HepG2 (cell line): ENCODE data around the gene DDTL. TPM values are rescaled to one million over a fixed set of nuclear protein-coding genes. Genes with fewer than 3 reads are reported as not detected.

ENCODE experiments used
- CBX2 ChIP-seq, 2 experiments: fragments of 200-600 bp in 1 of 2; sonication (generic); formaldehyde crosslinking in 1 of 2; IDR thresholded peaks; 2 replicates each; pipeline versions ENCODE4 v1.7.0 to v1.8.1; 2018 to 2022; ENCODE audit warnings: low read depth in 2 of 2, low read length in 1 of 2, mild to moderate bottlenecking in 1 of 2, missing genetic modification reagents in 1 of 2
- EEA1 ChIP-seq: sonication (generic); formaldehyde crosslinking; IDR thresholded peaks from 2 replicates; pipeline ENCODE4 v1.5.1; 2020; ENCODE audit warnings: mild to moderate bottlenecking, missing genetic modification reagents, borderline replicate concordance
- ESRRA ChIP-seq: sonication (generic); formaldehyde crosslinking; IDR thresholded peaks from 2 replicates; pipeline ENCODE4 v1.5.1; 2020; ENCODE audit warnings: mild to moderate bottlenecking, low read depth, missing genetic modification reagents
- FOXC1 ChIP-seq: sonication (generic); formaldehyde crosslinking; IDR thresholded peaks from 2 replicates; pipeline ENCODE4 v1.8.0; 2022; ENCODE audit warnings: mild to moderate bottlenecking, missing genetic modification reagents, borderline replicate concordance
- FOXM1 ChIP-seq: sonication (generic); formaldehyde crosslinking; IDR thresholded peaks from 2 replicates; pipeline ENCODE4 v1.5.0; 2020; ENCODE audit warnings: missing genetic modification reagents
- JUN ChIP-seq: sonication (generic); formaldehyde crosslinking; IDR thresholded peaks from 2 replicates; pipeline ENCODE4 v1.4.0; 2020; ENCODE audit warnings: mild to moderate bottlenecking, missing genetic modification reagents
- KLF13 ChIP-seq: sonication (generic); formaldehyde crosslinking; IDR thresholded peaks from 2 replicates; pipeline ENCODE4 v1.4.0; 2020; ENCODE audit warnings: mild to moderate bottlenecking, missing genetic modification reagents
- LCORL ChIP-seq, 2 experiments: fragments of 450-650 bp in 1 of 2; sonication (generic) in 1 of 2; formaldehyde crosslinking in 1 of 2; IDR thresholded peaks; 2 replicates each; pipeline versions ENCODE4 v1.5.0 to v1.6.1; 2017 to 2020; ENCODE audit warnings: antibody characterized with exemption in 1 of 2, missing genetic modification reagents in 1 of 2
- MAFG ChIP-seq: sonication (generic); formaldehyde crosslinking; IDR thresholded peaks from 2 replicates; pipeline ENCODE4 v1.5.1; 2020; ENCODE audit warnings: mild to moderate bottlenecking, missing genetic modification reagents
- MYC ChIP-seq: sonication (generic); formaldehyde crosslinking; IDR thresholded peaks from 2 replicates; pipeline ENCODE4 v1.9.0; 2021; ENCODE audit warnings: missing genetic modification reagents, borderline replicate concordance
- SMARCE1 ChIP-seq: fragments of 450-650 bp; IDR thresholded peaks from 2 replicates; pipeline ENCODE4 v1.6.1; 2017; ENCODE audit warnings: borderline replicate concordance
- TGIF2 ChIP-seq: IDR thresholded peaks from 2 replicates; pipeline ENCODE4 v1.6.1; 2016; ENCODE audit warnings: control low read depth, missing compliant biosample characterization
- ZFY ChIP-seq: sonication (generic); formaldehyde crosslinking; IDR thresholded peaks from 2 replicates; pipeline ENCODE4 v1.4.0; 2020; ENCODE audit warnings: missing genetic modification reagents
- ZNF207 ChIP-seq: fragments of 450-650 bp; IDR thresholded peaks from 2 replicates; pipeline ENCODE4 v1.6.1; 2016; ENCODE audit warnings: antibody characterized with exemption, borderline replicate concordance
- ZNF232 ChIP-seq: sonication (generic); formaldehyde crosslinking; IDR thresholded peaks from 2 replicates; pipeline ENCODE4 v1.4.0; 2020; ENCODE audit warnings: missing genetic modification reagents, borderline replicate concordance
- ZNF468 ChIP-seq: sonication (generic); formaldehyde crosslinking; IDR thresholded peaks from 2 replicates; pipeline ENCODE4 v1.8.0; 2022; ENCODE audit warnings: mild to moderate bottlenecking, moderate library complexity, missing genetic modification reagents
- ZNF543 ChIP-seq: sonication (generic); formaldehyde crosslinking; IDR thresholded peaks from 2 replicates; pipeline ENCODE4 v1.4.0; 2020; ENCODE audit warnings: mild to moderate bottlenecking, missing genetic modification reagents
- ZNF720 ChIP-seq: sonication (generic); formaldehyde crosslinking; IDR thresholded peaks from 2 replicates; pipeline ENCODE4 v1.4.0; 2020; ENCODE audit warnings: missing genetic modification reagents
- polyA plus RNA-seq, 8 experiments: library from polyadenylated mRNA; depleted of rRNA in 3 of 8; stranded (reverse) in 7 of 8; unstranded in 1 of 8; fragments of >200 nt; fragmentation: Illumina TruSeq in 4 of 8; extraction: Trizol in 4 of 8; gene quantifications; 2 replicates each; pipeline versions ENCODE4 v1.2.1 to v1.2.3, GENCODE V29; 2011 to 2016; ENCODE audit warnings: low read depth in 4 of 8, missing spikeins in 1 of 8, mixed read lengths in 1 of 8; ENCODE audit not compliant: insufficient read depth in 1 of 8
- total RNA-seq, 5 experiments: library from RNA; depleted of rRNA; stranded (reverse); fragments of >200 nt; fragmentation: Illumina TruSeq; extraction: Trizol; gene quantifications; 2 replicates each; pipeline ENCODE4 v1.2.3, GENCODE V29; 2016; ENCODE audit warnings: low read depth in 1 of 5
- TF ChIP-seq, protein P1 (sequence below): IDR thresholded peaks from 2 replicates; pipeline ENCODE4 v1.6.1; 2012; ENCODE audit warnings: inconsistent platforms
- TF ChIP-seq, protein P2 (sequence below): IDR thresholded peaks from 2 replicates; pipeline ENCODE4 v1.6.1; 2016; ENCODE audit warnings: mild to moderate bottlenecking
- TF ChIP-seq, protein P3 (sequence below): sonication (generic); formaldehyde crosslinking; IDR thresholded peaks from 2 replicates; pipeline ENCODE4 v1.4.0; 2020; ENCODE audit warnings: missing genetic modification reagents, borderline replicate concordance
- TF ChIP-seq, protein P4 (sequence below): sonication (generic); formaldehyde crosslinking; IDR thresholded peaks from 2 replicates; pipeline ENCODE4 v1.5.0; 2020; ENCODE audit warnings: missing genetic modification reagents, mild to moderate bottlenecking, borderline replicate concordance
- TF ChIP-seq, protein P5 (sequence below): IDR thresholded peaks from 2 replicates; pipeline ENCODE4 v1.6.1; 2016; ENCODE audit warnings: control low read depth

Gene DDTL
- total and polyA plus RNA-seq, 2 of the 13 experiments (the other 11 are each of a cell fraction or from before 2014, with no cell fraction given): 0.31 TPM; not detected in 1

DNA sequence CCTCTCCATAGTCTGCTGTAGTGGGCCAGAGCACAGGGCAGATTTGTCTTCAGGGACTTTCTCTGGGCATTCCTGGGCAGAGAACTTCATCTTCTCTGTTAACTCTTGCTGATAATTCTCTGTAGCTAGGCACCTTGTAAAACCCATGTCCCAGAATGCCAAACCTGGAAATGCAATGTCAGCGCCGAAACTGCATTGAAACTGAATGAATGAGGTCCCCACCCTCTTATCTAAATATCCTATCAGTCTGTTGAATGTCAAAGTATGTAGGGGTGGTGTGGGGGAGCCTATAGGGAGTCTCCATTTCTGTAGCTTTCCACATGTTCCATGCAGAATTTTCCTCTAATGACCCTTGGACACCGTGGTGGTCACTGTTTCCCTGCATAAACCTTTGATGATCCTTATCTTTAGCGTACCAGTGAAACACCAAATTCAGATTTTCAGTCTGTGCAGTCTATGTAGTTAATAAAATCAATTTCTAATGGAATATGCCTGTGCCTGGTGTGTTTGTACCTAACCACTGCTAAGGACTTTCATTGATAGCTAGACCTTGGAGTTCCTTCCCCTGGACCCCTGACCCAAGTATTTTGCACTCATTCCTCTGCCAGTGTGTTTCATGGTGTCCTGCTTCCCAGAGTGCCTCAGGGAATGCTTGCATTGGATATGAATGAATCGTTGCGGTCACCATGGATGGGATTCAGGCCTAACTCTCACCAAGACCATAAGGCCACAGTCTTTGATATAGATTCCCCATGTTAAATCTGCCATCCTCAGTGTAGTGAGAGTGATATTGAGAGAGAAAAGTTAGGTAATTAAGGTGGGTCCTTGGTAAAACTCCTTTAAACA, 41.9 kb downstream of the DDTL start (continued):
- TF ChIP-seq, protein P1, sequence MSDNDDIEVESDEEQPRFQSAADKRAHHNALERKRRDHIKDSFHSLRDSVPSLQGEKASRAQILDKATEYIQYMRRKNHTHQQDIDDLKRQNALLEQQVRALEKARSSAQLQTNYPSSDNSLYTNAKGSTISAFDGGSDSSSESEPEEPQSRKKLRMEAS: no peak; the same call in 1 of the 2 replicates
- TF ChIP-seq ZNF207 (no peak), ZFY (CRISPR knock-in tag) (no peak; the same call in 1 of the 2 replicates), ZNF232 (no peak), LCORL (IDR thresholded peaks at IDR 0.05) (no peak), LCORL (CRISPR knock-in tag; IDR thresholded peaks at IDR 0.05) (no peak), EEA1 (CRISPR knock-in tag) (no peak), ZNF720 (CRISPR knock-in tag) (no peak), MYC (CRISPR knock-in tag) (no peak), KLF13 (no peak), JUN (CRISPR knock-in tag) (no peak), ZNF543 (CRISPR knock-in tag) (no peak), FOXM1 (CRISPR knock-in tag) (no peak), ESRRA (no peak), ZNF468 (CRISPR knock-in tag) (no peak), MAFG (no peak), FOXC1 (CRISPR knock-in tag) (no peak), SMARCE1 (no peak), CBX2 (IDR thresholded peaks at IDR 0.05; ENCODE audit: low read depth, low read length) (no peak), CBX2 (CRISPR knock-in tag; IDR thresholded peaks at IDR 0.05; ENCODE audit: low read depth) (no peak), TGIF2 (CRISPR knock-in tag) (peak; percentile 55; the same call in 1 of the 2 replicates)
- TF ChIP-seq, protein P2, sequence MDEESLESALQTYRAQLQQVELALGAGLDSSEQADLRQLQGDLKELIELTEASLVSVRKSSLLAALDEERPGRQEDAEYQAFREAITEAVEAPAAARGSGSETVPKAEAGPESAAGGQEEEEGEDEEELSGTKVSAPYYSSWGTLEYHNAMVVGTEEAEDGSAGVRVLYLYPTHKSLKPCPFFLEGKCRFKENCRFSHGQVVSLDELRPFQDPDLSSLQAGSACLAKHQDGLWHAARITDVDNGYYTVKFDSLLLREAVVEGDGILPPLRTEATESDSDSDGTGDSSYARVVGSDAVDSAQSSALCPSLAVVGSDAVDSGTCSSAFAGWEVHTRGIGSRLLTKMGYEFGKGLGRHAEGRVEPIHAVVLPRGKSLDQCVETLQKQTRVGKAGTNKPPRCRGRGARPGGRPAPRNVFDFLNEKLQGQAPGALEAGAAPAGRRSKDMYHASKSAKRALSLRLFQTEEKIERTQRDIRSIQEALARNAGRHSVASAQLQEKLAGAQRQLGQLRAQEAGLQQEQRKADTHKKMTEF: no peak; the same call in 1 of the 2 replicates
- TF ChIP-seq, protein P3, sequence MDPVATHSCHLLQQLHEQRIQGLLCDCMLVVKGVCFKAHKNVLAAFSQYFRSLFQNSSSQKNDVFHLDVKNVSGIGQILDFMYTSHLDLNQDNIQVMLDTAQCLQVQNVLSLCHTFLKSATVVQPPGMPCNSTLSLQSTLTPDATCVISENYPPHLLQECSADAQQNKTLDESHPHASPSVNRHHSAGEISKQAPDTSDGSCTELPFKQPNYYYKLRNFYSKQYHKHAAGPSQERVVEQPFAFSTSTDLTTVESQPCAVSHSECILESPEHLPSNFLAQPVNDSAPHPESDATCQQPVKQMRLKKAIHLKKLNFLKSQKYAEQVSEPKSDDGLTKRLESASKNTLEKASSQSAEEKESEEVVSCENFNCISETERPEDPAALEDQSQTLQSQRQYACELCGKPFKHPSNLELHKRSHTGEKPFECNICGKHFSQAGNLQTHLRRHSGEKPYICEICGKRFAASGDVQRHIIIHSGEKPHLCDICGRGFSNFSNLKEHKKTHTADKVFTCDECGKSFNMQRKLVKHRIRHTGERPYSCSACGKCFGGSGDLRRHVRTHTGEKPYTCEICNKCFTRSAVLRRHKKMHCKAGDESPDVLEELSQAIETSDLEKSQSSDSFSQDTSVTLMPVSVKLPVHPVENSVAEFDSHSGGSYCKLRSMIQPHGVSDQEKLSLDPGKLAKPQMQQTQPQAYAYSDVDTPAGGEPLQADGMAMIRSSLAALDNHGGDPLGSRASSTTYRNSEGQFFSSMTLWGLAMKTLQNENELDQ (CRISPR knock-in tag): no peak
- TF ChIP-seq, protein P4, sequence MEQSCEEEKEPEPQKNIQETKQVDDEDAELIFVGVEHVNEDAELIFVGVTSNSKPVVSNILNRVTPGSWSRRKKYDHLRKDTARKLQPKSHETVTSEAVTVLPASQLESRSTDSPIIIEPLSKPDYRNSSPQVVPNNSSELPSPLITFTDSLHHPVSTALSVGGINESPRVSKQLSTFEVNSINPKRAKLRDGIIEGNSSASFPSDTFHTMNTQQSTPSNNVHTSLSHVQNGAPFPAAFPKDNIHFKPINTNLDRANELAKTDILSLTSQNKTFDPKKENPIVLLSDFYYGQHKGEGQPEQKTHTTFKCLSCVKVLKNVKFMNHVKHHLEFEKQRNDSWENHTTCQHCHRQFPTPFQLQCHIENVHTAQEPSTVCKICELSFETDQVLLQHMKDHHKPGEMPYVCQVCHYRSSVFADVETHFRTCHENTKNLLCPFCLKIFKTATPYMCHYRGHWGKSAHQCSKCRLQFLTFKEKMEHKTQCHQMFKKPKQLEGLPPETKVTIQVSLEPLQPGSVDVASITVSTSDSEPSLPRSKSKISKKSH: no peak
- TF ChIP-seq, protein P5, sequence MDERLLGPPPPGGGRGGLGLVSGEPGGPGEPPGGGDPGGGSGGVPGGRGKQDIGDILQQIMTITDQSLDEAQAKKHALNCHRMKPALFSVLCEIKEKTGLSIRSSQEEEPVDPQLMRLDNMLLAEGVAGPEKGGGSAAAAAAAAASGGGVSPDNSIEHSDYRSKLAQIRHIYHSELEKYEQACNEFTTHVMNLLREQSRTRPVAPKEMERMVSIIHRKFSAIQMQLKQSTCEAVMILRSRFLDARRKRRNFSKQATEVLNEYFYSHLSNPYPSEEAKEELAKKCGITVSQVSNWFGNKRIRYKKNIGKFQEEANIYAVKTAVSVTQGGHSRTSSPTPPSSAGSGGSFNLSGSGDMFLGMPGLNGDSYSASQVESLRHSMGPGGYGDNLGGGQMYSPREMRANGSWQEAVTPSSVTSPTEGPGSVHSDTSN (CRISPR knock-in tag): no peak
